Colon (tissue), 2 donors: Measurements from ENCODE around the gene BAG5.

Experiments
- FAIRE-seq: peaks from 2 replicates; lab custom pipeline; 2012; peaks lifted over from hg19 to GRCh38; lab: Jason Lieb, UNC
- donor health status: control.
- donor health status: control.

Gene BAG5

GRCh38 chr14:103546652-103547454 lies 15.6 kb downstream of the BAG5 start:
- FAIRE-seq = no peak

GRCh38 chr14:103545915-103546651 lies 16.4 kb downstream of the BAG5 start:
- no peak for FAIRE-seq

- no peak for FAIRE-seq
Measured at GRCh38 chr14:103545219-103545914, 17.1 kb downstream of the BAG5 start.

GRCh38 chr14:103544388-103545218 lies 17.9 kb downstream of the BAG5 start:
- FAIRE-seq = no peak

- FAIRE-seq = no peak
Measured at GRCh38 chr14:103543721-103544387, 18.6 kb downstream of the BAG5 start.

GRCh38 chr14:103543140-103543539 lies 19.3 kb downstream of the BAG5 start:
- no peak for FAIRE-seq

- FAIRE-seq = no peak
Measured at GRCh38 chr14:103542605-103543088, 19.8 kb downstream of the BAG5 start.

GRCh38 chr14:103541709-103542604 lies 20.5 kb downstream of the BAG5 start:
- FAIRE-seq = no peak

- FAIRE-seq = no peak
Measured at GRCh38 chr14:103540821-103541708, 21.4 kb downstream of the BAG5 start.

GRCh38 chr14:103539056-103539825 lies 23.2 kb downstream of the BAG5 start:
- FAIRE-seq = no peak

- FAIRE-seq = no peak
Measured at GRCh38 chr14:103538291-103539055, 24.0 kb downstream of the BAG5 start.

GRCh38 chr14:103537175-103537990 lies 25.1 kb downstream of the BAG5 start:
- FAIRE-seq = no peak

GRCh38 chr14:103536693-103537092 lies 25.8 kb downstream of the BAG5 start:
- FAIRE-seq = no peak

GRCh38 chr14:103535891-103536565 lies 26.4 kb downstream of the BAG5 start:
- FAIRE-seq = no peak

GRCh38 chr14:103535081-103535890 lies 27.2 kb downstream of the BAG5 start:
- FAIRE-seq = no peak
